D341Med (cell line): ENCODE measurements around the gene NTRK3.
"Not testable (repeated sequence)": the region's sequence is repeated elsewhere in the genome, so short reads cannot be mapped to it uniquely, and the experiment has no call there.

Experiments
- DNase-seq: peaks from one replicate; pipeline ENCODE4 v3.0.0; 2012; ENCODE audit warnings: low spot score

NTRK3 gene

DNA sequence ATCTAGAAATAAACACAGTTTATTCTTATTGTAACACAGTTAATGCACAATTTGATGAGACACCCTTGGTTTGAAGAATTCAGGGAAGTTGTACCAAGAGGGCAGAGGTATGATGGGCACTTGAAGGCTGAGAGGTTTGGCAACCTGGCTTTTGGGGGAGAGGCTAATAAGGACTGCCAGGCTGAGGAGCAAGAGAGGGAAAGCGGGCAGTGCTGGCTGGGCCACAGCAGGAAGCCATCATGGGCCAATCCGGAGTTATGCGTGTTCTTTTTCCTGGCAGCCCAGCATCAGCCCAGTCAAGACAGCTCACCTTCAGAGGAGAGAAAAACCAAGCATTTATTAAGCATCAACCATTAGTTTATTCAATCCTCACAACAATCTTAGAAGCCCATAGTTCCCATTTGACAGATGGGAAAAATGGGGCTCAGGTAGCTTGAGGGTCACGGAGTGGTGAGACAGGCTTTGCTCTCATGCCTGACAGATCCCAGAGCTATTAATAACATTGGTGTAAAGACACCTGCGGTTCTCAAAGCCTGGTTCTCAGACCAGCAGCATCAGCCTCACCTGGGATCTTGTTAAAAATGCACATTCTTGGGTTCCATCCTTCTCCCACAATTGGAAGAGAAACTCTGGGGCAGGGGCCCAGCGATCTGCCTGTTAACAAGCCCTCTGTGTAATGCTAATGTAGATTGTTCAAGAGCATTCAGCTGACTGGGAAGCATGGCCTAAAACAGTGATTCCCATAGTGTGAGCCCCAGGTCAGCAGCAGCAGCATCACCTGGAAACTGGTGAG is 183.7 kb downstream of the NTRK3 start:
- DNase-seq = no peak

GRCh38 chr15:88072133-88072532 is 184.4 kb downstream of the NTRK3 start:
- DNase-seq = not testable (repeated sequence)

DNA sequence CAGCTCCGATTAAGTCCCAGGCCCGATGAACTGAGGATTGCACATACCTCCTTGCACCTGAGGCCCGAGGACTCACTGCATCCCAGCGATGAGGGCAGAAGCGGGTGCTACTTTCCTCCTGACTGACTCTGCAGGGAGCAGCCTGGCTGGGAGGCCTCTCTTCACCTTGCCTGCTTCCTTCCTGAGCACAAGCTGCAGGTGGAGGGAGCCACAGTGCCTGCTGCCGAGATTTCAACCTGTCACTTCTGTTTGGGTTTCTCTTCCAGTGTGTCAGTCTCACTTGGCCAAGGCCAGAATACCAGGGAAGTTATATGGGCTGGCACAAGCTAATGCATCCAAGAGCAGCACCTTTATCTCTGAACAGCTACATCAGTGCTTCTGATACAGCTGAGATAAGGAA is 185.4 kb downstream of the NTRK3 start:
- no peak for DNase-seq

GRCh38 chr15:88069561-88069960 is 187.0 kb downstream of the NTRK3 start:
- DNase-seq = no peak

DNA sequence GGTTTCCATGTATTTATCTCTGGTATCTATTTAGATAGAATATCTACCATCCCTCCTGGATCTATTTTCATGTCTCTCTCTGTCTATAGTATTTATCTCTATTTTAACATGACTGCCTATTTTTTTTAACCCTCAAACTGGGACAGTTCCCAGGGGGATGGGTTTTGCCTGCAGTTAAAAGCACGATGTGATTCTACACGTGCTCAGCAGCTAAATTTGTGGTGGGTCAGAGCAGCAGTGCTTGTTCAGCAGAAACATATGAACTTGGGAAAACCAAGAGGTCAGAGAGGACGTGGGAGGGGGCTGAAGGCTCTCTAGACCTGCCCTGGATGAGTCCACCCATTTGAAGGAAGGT is 189.2 kb downstream of the NTRK3 start:
- DNase-seq = no peak

DNA sequence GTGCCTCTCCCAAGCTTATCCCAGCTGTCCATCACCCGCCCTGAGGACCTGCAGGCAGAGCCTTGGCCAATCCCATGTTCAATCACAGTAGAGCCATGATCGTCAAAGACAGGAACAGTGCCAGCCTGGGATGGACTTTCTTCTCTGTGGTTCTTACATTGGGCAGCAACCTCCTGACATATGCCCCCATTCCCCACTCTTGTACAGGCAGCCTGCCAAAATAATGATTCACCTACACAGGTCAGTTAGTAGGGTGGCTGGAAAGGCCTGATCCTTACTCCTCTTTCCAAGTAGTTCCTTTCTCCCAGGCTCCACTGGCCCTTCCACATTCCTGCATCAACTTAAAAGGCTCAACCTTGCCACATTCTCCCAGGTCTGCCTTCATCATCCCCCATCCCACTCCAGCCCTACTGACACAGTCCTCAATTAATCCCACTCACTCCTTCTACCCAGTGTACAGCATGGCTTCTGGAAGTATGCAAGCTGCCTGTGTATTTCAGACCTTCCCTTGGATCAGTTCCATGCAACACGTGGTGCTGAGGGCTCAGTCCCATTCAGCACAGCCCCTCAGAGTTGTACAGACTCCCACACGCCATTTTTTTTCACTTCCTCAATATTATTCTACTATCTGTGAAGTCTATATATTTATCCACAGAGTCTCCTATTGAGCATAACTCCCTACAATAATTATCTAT is 189.8 kb downstream of the NTRK3 start:
- no peak for DNase-seq

DNA sequence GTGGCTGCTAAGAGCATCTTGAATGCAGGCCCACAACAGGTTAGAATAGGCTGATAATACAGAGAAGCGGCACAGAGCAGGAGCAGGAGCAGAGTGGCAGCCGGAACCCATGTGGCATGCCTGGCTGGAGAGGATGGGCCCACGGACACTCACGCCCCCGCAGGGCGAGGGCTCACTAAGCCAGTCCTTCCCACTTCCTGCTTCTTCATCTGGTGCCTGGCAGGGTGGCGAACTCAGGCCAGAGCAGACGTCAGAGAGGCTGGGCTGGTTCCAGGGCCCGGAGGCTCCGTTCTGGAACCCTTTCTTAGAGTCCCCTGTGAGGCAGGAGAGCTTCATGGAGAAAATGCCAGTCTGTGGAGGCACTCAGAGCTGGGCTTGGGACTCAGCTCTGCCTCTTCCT is 195.1 kb downstream of the NTRK3 start:
- DNase-seq = no peak

DNA sequence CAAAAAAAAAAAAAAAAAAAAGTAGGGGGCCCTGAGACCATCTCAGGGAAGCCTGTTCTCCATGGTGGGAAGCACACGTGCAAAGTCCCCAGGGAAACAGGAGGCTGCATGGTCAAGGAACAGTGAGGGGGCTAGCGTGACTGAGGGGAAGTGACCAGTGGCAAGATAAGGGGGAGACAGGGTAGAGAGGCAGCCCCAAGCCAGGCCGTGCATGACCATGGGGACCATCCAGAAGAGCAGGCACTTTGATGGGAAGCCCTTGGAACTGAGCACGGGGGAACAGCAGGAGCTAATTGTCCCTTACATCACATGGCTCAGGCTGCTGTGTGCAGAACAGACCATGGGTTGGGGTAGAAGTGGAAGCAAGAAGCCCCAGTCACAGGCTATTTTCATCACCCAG is 196.2 kb downstream of the NTRK3 start:
- no peak for DNase-seq

DNA sequence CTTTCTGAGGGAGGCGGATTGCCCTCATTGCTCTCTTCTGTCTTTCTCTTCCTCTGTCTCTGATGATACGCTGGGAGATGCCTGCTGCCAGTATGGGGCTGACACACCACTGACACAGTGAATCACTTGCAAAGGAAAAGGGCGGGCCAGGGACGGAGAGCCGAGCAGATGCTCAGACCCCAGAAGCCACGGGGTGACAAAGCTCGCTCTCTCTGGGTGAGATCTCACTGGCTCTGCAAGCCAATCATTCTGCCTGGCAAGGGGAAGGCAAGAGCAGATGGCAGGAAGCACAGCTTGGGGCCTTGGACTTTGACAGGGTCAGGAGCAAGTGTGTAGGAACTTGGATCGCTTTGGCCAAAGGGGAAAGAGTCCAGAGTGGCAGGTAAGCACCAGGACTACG is 198.7 kb downstream of the NTRK3 start:
- DNase-seq = no peak

GRCh38 chr15:88049506-88049905 is 207.0 kb downstream of the NTRK3 start:
- no peak for DNase-seq

DNA sequence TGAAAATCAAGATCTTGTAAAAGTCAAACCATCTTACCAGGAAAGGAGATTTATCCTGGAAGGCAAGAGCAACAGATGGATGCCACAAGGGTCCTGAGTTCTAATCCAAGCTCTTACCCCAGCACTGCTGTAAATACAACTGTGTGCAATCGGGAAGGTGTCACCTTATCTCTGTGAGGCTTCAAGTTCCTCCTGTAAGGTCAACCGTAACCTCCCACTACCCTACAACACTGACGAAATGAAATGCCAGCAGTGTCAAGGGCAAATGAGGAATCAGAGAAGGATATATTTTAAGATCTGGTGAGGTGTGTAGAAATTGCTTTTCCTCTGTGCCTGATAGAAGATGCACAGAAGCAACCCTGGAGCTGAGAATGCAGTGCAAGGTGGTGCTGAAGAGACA is 207.8 kb downstream of the NTRK3 start:
- no peak for DNase-seq

DNA sequence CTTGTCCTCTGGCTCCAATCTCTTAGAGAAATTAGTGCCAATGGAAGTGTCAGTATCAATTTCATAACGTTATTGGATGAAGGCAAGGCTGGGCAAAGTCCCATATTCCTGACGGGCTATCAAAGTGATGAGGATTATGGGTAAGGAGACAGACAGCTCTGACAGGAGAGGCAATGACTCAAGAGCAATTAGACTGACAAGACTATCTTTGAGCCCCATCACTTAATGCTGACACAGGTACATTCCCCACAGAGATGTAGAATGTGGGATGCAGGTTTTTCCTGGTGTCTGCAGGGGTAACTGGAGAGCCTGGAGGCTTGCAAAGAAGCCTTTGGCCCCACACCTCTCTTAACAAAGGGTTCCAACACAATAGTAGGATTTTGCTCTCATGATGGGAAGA is 208.3 kb downstream of the NTRK3 start:
- no peak for DNase-seq

- no peak for DNase-seq
Observed at GRCh38 chr15:88046576-88047129, 209.9 kb downstream of the NTRK3 start.

DNA sequence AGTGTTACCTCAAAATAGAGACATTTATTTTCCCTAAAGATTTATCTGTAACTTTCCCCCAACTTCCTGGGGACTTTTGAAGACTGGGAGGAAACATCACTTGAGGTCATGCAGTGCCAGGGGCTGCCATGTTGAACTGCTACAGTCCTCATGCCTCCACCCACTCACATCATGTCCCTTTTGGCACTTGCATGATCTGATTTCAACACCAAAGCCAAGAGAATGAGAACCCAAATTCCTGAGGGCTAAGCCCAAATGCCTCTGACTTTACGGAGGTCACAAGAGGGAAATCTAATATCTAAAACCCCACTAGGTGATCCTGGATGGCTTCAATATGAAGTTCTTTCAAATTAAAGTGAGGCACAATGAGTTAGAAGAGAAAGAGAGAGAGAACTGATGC is 213.1 kb downstream of the NTRK3 start:
- DNase-seq = no peak

- DNase-seq = no peak
Observed at GRCh38 chr15:88042047-88042446, 214.5 kb downstream of the NTRK3 start.

DNA sequence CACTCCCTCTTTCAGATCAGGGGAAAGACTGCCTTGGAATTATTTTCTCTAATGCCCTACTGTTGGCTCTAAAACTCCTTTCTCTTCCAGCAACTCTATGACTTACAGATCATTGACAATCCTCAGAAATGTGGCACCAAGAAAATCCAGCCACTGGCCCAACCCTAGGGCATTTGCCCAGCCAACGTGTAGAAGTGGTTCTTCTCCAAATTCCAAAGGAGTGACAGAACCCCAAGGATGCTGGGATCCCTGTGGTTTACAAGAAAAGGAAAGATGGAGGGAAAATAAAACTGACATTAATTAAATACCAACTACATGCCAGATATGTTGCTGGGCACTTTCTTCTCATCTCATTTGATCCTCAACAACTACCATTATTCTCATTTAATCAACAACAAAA is 216.0 kb downstream of the NTRK3 start:
- no peak for DNase-seq

GRCh38 chr15:88038261-88038660 is 218.3 kb downstream of the NTRK3 start:
- no peak for DNase-seq

DNA sequence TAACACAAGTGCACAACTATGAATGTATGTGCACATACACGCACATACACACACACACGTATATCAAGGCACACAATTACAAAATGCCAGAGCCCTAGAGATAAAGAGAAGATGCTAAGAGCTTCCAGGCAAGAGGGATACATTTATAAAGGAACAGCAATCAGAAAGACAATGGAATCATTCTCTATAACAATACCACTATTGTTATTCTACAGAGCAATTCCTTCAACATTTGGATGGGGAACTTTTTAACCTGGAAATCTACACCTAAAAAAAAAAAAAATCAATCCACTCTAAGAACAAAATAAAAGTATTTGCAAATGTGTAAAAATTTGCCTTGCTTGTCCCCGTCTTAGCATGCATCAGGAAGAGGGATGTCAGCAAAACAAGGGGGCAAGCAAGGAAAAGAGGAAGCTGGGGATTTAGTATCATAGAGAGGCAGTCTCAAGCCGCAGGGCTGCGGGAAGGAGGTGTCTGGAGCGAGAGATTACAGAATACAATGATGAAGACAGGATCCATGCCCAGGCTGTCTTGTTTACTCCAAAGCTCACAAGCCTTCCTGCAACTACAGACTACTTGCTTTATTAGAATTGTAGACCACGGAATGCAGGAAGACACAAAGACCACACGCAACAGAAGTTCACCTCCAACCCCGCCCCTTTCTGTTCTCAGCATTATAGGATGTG is 220.2 kb downstream of the NTRK3 start:
- no peak for DNase-seq

DNA sequence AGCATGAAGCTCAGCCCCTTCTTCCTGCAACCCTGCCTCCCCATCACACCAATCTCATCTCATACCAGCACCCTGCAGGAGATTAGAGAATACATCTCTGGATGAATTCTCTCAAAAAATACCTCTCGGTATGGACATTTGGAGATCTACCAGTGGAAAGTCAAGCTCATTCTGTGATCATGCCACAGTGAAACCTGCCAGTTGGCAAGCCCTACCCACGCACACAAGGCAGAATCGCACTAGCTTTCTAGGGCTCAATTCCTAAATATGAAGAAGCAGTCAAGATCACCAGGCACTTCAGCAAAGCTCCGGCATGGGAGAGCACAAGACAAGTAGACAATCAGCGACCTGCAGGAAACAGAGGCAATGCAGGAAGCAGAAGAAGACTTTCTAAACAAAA is 221.2 kb downstream of the NTRK3 start:
- DNase-seq = no peak

DNA sequence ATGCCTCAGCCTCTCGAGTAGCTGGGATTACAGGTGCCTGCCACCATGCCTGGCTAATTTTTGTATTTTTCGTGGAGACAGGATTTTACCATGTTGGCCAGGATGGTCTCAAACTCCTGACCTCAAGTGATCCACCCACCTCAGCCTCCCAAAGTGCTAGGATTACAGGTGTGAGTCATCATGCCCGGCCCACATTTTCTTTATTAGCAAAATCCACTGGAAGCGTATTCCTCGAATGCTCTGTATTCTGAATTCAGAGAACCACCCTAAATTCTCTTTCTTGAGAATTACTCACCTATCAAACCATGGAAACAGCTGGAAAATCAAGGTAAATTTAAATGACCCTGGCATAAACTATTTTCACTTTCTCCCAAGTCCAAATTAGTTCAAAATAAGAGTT is 223.1 kb downstream of the NTRK3 start:
- DNase-seq = not testable (repeated sequence)

- no peak for DNase-seq
Observed at GRCh38 chr15:88032787-88033186, 223.8 kb downstream of the NTRK3 start.

DNA sequence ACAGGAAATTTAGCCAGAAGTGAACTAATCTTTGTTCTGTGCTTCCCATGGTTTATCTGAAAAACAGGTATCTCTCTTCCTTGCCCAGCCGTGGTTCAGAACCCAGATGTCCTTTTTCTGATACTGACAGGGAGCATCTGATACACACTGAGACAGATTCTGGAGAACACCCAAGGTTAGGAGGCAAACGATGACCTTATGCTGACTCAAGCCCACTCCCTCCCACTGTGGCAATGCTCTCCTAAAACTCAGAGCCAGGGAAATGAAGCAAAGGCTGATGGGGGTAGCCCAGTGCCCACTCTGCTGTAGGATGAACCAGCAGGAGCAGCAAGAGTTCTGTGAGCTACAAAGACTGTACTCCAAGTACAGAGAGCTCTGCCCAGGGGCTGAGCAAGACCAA is 225.1 kb downstream of the NTRK3 start:
- DNase-seq = no peak

DNA sequence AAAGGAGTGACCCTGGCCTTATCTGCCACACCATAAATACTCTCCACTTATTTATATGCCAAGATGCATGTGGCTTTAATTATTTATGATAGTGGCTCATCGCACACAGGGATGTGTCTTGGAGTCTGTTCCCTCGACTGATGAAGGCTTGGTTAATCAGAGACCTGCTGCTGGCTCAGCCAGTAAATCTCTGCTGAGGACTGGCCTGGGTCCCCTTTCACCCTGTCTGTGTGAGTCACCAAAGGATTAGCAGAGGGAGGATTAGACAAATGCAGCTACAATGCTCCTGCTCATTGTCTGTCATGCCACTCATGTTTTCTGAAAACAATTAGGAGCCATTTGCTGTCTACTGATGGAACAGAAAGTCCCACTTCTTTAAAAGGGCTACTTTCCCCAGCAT is 226.8 kb downstream of the NTRK3 start:
- no peak for DNase-seq
